ENCODE measurements around the gene CRISPLD2. TPM values are rescaled to one million over a fixed set of nuclear protein-coding genes. Genes with fewer than 3 reads are reported as not detected.

CRISPLD2 gene
- total RNA-seq, 4 donors from 2014 or later = 174 to 411 (median 219) TPM

DNA sequence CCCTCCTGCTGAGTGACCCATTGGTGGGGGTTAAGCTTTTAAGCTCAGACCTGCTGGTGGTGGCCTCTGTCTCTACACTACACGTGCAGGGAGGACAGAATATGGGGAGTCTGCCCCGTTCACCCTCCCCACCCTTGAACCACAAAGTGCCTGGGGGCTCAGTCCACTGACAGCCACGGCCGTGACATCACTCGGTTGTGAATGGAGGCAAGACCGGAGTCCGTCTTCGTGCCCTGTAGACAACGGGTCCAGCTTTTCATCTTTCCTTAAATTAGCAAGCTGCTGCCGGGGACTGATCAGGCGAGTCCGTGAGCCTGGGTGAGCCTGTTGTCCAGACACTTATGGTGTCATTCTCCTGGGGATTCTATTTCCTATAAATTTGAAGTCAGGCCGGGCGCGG, 67.4 kb downstream of the CRISPLD2 start:
- peaks cover 0 to 41% (median 0%) of the 10 kb centered on the region in 3 donors for H3K4me1 ChIP-seq
- no peaks in the 10 kb centered on the region for H3K27me3 ChIP-seq
- no peak for TF ChIP-seq EP300 (IDR thresholded peaks at IDR 0.05)
- no peak for TF ChIP-seq CTCF (IDR thresholded peaks at IDR 0.05)
- TF ChIP-seq POLR2AphosphoS5 (IDR thresholded peaks at IDR 0.05) = no peak
- TF ChIP-seq POLR2A (IDR thresholded peaks at IDR 0.05) = no peak
- WGBS, 2 donors (ENCODE audit: low coverage in 1 of 2) = 20% methylated on average over 1 of the region's 15 CpGs; no CpG with 5 or more reads in 1 of the 2 donors
- no peaks in the 10 kb centered on the region for H3K9me3 ChIP-seq
- ATAC-seq = no peak
- H3K36me3 ChIP-seq = peaks cover 3 to 99% of the 10 kb centered on the region in 2 donors
- H3K27ac ChIP-seq = no peak overlapping the region
- no peak overlapping the region for H3K4me3 ChIP-seq

GRCh38 chr16:84888450-84888849, 68.7 kb downstream of the CRISPLD2 start:
- no peak overlapping the region for H3K4me3 ChIP-seq
- no peaks in the 10 kb centered on the region for H3K27me3 ChIP-seq
- TF ChIP-seq POLR2A (IDR thresholded peaks at IDR 0.05) (no peak), CTCF (IDR thresholded peaks at IDR 0.05) (no peak), POLR2AphosphoS5 (IDR thresholded peaks at IDR 0.05) (no peak), EP300 (IDR thresholded peaks at IDR 0.05) (no peak)
- H3K4me1 ChIP-seq = peaks cover 0 to 33% (median 0%) of the 10 kb centered on the region in 3 donors
- ATAC-seq = no peak
- no peak overlapping the region for H3K27ac ChIP-seq
- H3K36me3 ChIP-seq = peaks cover 3 to 99% of the 10 kb centered on the region in 2 donors
- 92 to 96% methylated on average over 4 to 7 of the region's 7 CpGs for WGBS, 2 donors (ENCODE audit: low coverage in 1 of 2)
- no peaks in the 10 kb centered on the region for H3K9me3 ChIP-seq

DNA sequence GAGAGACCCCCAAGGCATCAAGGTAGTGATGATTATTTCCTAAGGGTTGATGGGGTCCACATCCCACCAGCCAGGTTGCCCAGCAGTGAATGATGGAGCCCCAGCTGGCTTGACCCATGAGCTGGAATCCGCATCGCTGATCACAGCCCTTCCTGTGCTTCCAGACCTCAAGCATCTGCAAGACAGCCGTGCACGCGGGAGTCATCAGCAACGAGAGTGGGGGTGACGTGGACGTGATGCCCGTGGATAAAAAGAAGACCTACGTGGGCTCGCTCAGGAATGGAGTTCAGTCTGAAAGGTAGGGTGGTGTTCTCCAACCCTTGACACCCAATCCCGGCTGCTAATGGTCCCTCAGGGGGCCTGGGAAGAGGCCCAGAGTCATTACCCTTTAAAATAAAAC, 69.3 kb downstream of the CRISPLD2 start:
- no peak overlapping the region for H3K27ac ChIP-seq
- 40 to 85% methylated on average over 1 to 7 of the region's 12 CpGs for WGBS, 2 donors (ENCODE audit: low coverage in 1 of 2)
- H3K4me3 ChIP-seq = no peak overlapping the region
- no peak for ATAC-seq
- no peaks in the 10 kb centered on the region for H3K9me3 ChIP-seq
- H3K36me3 ChIP-seq = peaks cover 3 to 99% of the 10 kb centered on the region in 2 donors
- TF ChIP-seq POLR2A (IDR thresholded peaks at IDR 0.05) = no peak
- no peak for TF ChIP-seq POLR2AphosphoS5 (IDR thresholded peaks at IDR 0.05)
- no peak for TF ChIP-seq CTCF (IDR thresholded peaks at IDR 0.05)
- no peak for TF ChIP-seq EP300 (IDR thresholded peaks at IDR 0.05)
- peaks cover 0 to 29% (median 0%) of the 10 kb centered on the region in 3 donors for H3K4me1 ChIP-seq
- no peaks in the 10 kb centered on the region for H3K27me3 ChIP-seq

DNA sequence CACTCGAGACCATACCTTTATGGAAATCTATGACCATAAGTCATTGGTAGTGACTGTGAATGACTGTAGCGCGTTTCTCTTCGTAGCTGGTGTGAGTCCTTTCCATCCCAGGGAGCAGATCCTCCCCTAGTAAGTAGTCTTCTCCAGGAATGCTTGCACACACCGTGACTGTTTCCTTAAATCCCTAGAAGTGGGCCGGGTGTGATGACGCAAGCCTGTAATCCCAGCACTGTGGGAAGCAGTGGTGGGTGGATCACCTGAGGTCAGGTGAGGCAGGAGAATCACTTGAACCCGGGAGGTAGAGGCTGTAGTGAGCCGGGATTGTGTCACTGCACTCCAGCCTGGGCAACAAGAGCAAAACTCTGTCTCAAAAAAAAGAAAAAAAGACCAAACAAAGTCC, 70.6 kb downstream of the CRISPLD2 start:
- TF ChIP-seq CTCF (IDR thresholded peaks at IDR 0.05) (no peak), EP300 (IDR thresholded peaks at IDR 0.05) (no peak)
- Histone ChIP-seq H3K27ac (peak overlapping the region in 1 of 4 donors; percentile 62), H3K4me1 (peaks cover 0 to 16% (median 0%) of the 10 kb centered on the region in 3 donors), H3K27me3 (no peaks in the 10 kb centered on the region), H3K9me3 (no peaks in the 10 kb centered on the region), H3K4me3 (no peak overlapping the region), H3K36me3 (peaks cover 3 to 99% of the 10 kb centered on the region in 2 donors)
- 92 to 97% methylated on average over 4 to 6 of the region's 9 CpGs for WGBS, 2 donors (ENCODE audit: low coverage in 1 of 2)
- no peak for ATAC-seq

DNA sequence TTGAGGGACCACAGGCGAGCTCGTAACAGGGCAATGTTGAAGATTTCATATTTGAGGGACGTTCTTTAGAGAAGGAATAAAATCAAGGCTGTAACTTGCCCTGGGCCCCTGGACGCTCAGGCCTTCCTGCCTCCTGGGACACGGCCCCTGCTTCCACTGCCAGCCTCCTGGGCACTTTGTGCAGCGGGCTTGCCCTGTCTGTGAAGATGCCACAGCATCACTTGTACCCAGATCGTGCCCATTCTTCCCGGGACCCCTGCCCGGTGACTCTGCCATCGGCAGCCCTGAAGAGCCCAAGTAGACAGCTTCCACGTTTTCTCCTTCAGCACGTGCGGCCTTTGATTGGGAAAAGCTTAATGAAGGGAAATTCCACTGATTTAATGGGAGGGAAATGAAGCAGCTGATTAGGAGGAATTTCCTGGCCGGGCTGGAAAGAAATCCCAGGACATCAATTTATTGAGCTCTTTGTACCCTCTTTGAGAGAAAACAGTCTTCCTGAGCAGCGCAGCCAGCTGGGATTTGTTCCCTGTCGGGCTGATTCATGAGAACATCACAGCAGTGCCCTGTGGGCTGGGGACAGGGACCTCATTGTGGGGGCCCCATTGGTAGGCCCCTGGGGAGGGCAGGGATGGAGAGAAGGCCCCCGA, 71.5 kb downstream of the CRISPLD2 start:
- Histone ChIP-seq H3K27ac (peak overlapping the region in 3 of 4 donors; percentile 27 to 62 (median 43)), H3K27me3 (no peaks in the 10 kb centered on the region), H3K9me3 (no peaks in the 10 kb centered on the region), H3K4me1 (peaks cover 0 to 16% (median 0%) of the 10 kb centered on the region in 3 donors), H3K36me3 (peaks cover 3 to 100% of the 10 kb centered on the region in 2 donors), H3K4me3 (no peak overlapping the region)
- ATAC-seq = no peak
- WGBS, 2 donors (ENCODE audit: low coverage in 1 of 2) = 78% methylated on average over 12 of the region's 17 CpGs; no CpG with 5 or more reads in 1 of the 2 donors
- TF ChIP-seq CTCF (IDR thresholded peaks at IDR 0.05) (no peak), POLR2A (IDR thresholded peaks at IDR 0.05) (no peak), EP300 (IDR thresholded peaks at IDR 0.05) (no peak), POLR2AphosphoS5 (IDR thresholded peaks at IDR 0.05) (no peak)
